HG03039 (cell line): ENCODE results near the gene AGBL2.
A peak's percentile ranks its signal among the peaks of the same experiment; 100 is the strongest.
"Not testable (repeated sequence)": the region's sequence is repeated elsewhere in the genome, so short reads cannot be mapped to it uniquely, and the experiment has no call there.

ENCODE experiments used
- ATAC-seq: cut with Tn5 transposase; IDR thresholded peaks from one replicate; pipeline ENCODE4 v1.9.1; 2021; ENCODE audit warnings: mild to moderate bottlenecking, moderate library complexity; ENCODE audit not compliant: unreplicated experiment

Gene AGBL2

GRCh38 chr11:47691979-47692378 lies 23.2 kb downstream of the AGBL2 start:
- no peak for ATAC-seq

- no peak for ATAC-seq
These were observed 25.7 kb downstream of the AGBL2 start for GRCh38 chr11:47689480-47689879.

- no peak for ATAC-seq
These were observed 26.2 kb downstream of the AGBL2 start for GRCh38 chr11:47688991-47689390.

GRCh38 chr11:47688111-47688510 lies 27.1 kb downstream of the AGBL2 start:
- no peak for ATAC-seq

GRCh38 chr11:47686704-47687103 lies 28.5 kb downstream of the AGBL2 start:
- not testable (repeated sequence) for ATAC-seq

GRCh38 chr11:47686151-47686550 lies 29.0 kb downstream of the AGBL2 start:
- ATAC-seq, result no peak

GRCh38 chr11:47675851-47676250 lies 39.3 kb downstream of the AGBL2 start:
- no peak for ATAC-seq

GRCh38 chr11:47672283-47672730 lies 42.9 kb downstream of the AGBL2 start:
- ATAC-seq, result no peak

- ATAC-seq, result no peak
These were observed 45.3 kb downstream of the AGBL2 start for GRCh38 chr11:47669856-47670255.

- ATAC-seq, result no peak
These were observed 46.5 kb downstream of the AGBL2 start for GRCh38 chr11:47668665-47669064.

- no peak for ATAC-seq
These were observed 47.6 kb downstream of the AGBL2 start for GRCh38 chr11:47667555-47667954.

- ATAC-seq, result no peak
These were observed 48.0 kb downstream of the AGBL2 start for GRCh38 chr11:47667135-47667534.

- ATAC-seq, result not testable (repeated sequence)
These were observed 50.2 kb downstream of the AGBL2 start for GRCh38 chr11:47664936-47665335.

- no peak for ATAC-seq
These were observed 53.9 kb downstream of the AGBL2 start for GRCh38 chr11:47661245-47661644.

GRCh38 chr11:47659276-47659675 lies 55.9 kb downstream of the AGBL2 start:
- no peak for ATAC-seq

- no peak for ATAC-seq
These were observed 58.8 kb downstream of the AGBL2 start for GRCh38 chr11:47656260-47656885.

- no peak for ATAC-seq
These were observed 63.2 kb downstream of the AGBL2 start for GRCh38 chr11:47651818-47652469.

- no peak for ATAC-seq
These were observed 65.9 kb downstream of the AGBL2 start for GRCh38 chr11:47649276-47649675.

GRCh38 chr11:47646019-47646418 lies 69.2 kb downstream of the AGBL2 start:
- ATAC-seq, result no peak

- ATAC-seq, result no peak
These were observed 69.7 kb downstream of the AGBL2 start for GRCh38 chr11:47645500-47645899.

- peak; percentile 89 for ATAC-seq
These were observed 72.9 kb downstream of the AGBL2 start, which contains the start of gene MTCH2 for GRCh38 chr11:47642099-47642855. TSS of gene MTCH2 (minus strand) at chr11:47642559. CDS start at chr11:47642465, 94 bp downstream.

GRCh38 chr11:47641600-47642098 lies 73.5 kb downstream of the AGBL2 start:
- no peak for ATAC-seq
